ENCODE data around the gene LSS. TPM values are rescaled to one million over a fixed set of nuclear protein-coding genes. Genes with fewer than 3 reads are reported as not detected.

The LSS gene
- total RNA-seq, 2 donors from 2014 or later = 56.7 to 85.2 TPM

DNA sequence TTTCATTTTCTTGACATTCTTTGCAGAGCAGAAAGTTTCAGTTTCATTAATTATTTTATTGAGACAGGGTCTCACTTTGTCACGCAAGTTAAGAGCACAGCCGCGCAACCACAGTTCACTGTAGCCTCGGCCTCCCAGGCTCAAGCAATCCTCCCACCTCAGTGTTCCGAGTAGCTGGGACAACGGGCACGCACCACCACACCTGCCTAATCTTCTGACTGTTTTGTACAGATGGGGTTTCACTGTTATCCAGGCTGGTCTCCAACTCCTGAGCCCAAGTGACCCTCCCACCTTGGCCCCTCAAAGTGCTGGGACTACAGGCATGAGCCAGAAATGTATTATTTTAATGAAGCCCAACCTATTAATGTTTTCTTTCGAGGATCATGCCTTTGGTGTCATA lies 41.3 kb downstream of the LSS start:
- Histone ChIP-seq H3K4me3 (ENCODE audit: low read length) (no peak overlapping the region), H3K4me1 (ENCODE audit: control insufficient read depth, insufficient read depth, low read length) (no peaks in the 10 kb centered on the region), H3K9ac (ENCODE audit: extremely low read depth, low read length, poor library complexity, severe bottlenecking) (no peak overlapping the region), H3K36me3 (ENCODE audit: control insufficient read depth, insufficient read depth, low read length) (peaks cover 2% of the 10 kb centered on the region), H3K27ac (ENCODE audit: low read depth, low read length) (no peak overlapping the region), H3K27me3 (ENCODE audit: control insufficient read depth, insufficient read depth, low read length, poor library complexity, severe bottlenecking) (no peaks in the 10 kb centered on the region), H3K9me3 (ENCODE audit: control insufficient read depth, low read length) (no peaks in the 10 kb centered on the region)
- no peaks in the 10 kb centered on the region for H3K9me3 Mint-ChIP-seq
- DNase-seq = no peak
- H3K27me3 Mint-ChIP-seq (ENCODE audit: insufficient read depth) = no peaks in the 10 kb centered on the region
- H3K36me3 Mint-ChIP-seq (ENCODE audit: low read depth) = peaks cover 23% of the 10 kb centered on the region
- no peak overlapping the region for H3K27ac Mint-ChIP-seq
- H3K4me1 Mint-ChIP-seq = peaks cover 9% of the 10 kb centered on the region
- TF ChIP-seq, protein P1, sequence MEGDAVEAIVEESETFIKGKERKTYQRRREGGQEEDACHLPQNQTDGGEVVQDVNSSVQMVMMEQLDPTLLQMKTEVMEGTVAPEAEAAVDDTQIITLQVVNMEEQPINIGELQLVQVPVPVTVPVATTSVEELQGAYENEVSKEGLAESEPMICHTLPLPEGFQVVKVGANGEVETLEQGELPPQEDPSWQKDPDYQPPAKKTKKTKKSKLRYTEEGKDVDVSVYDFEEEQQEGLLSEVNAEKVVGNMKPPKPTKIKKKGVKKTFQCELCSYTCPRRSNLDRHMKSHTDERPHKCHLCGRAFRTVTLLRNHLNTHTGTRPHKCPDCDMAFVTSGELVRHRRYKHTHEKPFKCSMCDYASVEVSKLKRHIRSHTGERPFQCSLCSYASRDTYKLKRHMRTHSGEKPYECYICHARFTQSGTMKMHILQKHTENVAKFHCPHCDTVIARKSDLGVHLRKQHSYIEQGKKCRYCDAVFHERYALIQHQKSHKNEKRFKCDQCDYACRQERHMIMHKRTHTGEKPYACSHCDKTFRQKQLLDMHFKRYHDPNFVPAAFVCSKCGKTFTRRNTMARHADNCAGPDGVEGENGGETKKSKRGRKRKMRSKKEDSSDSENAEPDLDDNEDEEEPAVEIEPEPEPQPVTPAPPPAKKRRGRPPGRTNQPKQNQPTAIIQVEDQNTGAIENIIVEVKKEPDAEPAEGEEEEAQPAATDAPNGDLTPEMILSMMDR (conservative IDR thresholded peaks at IDR 0.05) = no peak
- H3K4me3 Mint-ChIP-seq = no peak overlapping the region
- 97% methylated on average over 8 of the region's 8 CpGs for WGBS, 2 experiments (ENCODE audit: insufficient coverage in 1 of 2, insufficient read length in 1 of 2)

DNA sequence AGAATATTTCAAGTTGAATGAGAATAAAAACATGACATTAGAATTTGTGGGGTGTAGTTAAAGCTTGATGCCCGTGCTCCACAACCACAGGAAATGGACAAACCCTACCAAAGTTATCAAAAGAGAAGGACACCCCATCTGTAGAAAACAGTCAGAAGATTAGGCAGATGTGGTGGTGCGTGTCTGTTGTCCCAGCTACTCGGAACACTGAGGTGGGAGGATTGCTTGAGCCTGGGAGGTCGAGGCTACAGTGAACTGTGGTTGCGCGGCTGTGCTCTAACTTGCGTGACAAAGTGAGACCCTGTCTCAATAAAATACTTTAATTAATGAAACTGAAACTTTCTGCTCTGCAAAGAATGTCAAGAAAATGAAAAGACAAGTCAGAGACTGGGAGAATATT lies 42.9 kb downstream of the LSS start:
- H3K27ac ChIP-seq (ENCODE audit: low read depth, low read length) = no peak overlapping the region
- H3K27me3 Mint-ChIP-seq (ENCODE audit: insufficient read depth) = no peaks in the 10 kb centered on the region

DNA sequence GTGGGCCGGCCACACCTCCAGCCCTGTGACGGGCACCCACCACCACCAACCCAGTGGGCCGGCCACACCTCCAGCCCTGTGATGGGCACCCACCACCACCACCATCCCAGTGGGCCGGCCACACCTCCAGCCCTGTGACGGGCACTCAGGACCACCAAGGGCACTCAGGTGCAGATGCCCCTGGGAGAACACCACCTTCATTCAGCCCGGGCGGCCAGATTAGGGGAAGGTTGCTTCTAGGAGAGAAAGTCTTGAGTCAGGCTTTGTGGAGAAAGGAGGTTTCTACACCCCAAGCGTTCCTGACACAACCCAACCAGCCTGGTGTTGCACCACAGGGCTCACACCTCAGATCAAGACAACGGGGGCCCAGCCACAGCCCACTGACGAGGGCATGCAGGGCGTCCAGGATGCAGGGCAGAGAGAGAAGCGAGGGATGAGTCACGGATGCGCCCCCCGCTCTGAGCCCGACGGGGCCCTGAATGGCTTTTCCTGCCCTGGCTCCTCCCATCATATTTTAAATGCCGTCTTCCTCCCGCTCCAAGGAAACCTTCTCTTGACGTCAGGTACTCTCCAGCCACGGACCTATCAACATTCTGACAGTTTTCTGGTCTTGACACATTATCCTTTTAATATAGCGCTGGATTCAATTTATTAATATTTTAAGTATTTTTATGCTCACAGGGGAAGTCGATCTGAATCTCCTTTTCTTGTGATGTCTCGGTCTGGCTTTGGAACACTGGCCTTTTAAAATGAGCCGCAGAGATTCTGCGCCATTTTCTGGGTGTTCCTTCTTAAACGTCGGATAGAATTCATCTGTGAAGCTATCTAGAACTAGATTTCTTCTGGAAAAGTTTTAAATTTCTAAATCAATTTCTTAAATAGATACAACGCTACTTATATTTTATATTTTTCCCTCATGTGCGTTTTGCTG lies 43.7 kb downstream of the LSS start:
- peak overlapping the region; percentile 99 for H3K4me3 ChIP-seq (ENCODE audit: low read length)
- H3K27ac Mint-ChIP-seq = peak overlapping the region; percentile 96

More for the DNA sequence above, 42.9 kb downstream of the LSS start:
- DNase-seq = no peak
- 90 to 97% methylated on average over 7 of the region's 7 CpGs for WGBS, 2 experiments (ENCODE audit: insufficient coverage in 1 of 2, insufficient read length in 1 of 2)
- H3K27ac Mint-ChIP-seq = no peak overlapping the region
- H3K4me1 Mint-ChIP-seq = peaks cover 9% of the 10 kb centered on the region
- no peaks in the 10 kb centered on the region for H3K9me3 Mint-ChIP-seq
- peak overlapping the region; percentile 99 for H3K4me3 ChIP-seq (ENCODE audit: low read length)
- H3K27me3 ChIP-seq (ENCODE audit: control insufficient read depth, insufficient read depth, low read length, poor library complexity, severe bottlenecking) = no peaks in the 10 kb centered on the region
- no peaks in the 10 kb centered on the region for H3K4me1 ChIP-seq (ENCODE audit: control insufficient read depth, insufficient read depth, low read length)
- H3K36me3 ChIP-seq (ENCODE audit: control insufficient read depth, insufficient read depth, low read length) = no peaks in the 10 kb centered on the region
- peak overlapping the region; percentile 88 for H3K4me3 Mint-ChIP-seq
- no peaks in the 10 kb centered on the region for H3K9me3 ChIP-seq (ENCODE audit: control insufficient read depth, low read length)
- H3K36me3 Mint-ChIP-seq (ENCODE audit: low read depth) = peaks cover 18% of the 10 kb centered on the region
- TF ChIP-seq, protein P1 (conservative IDR thresholded peaks at IDR 0.05) = no peak
- no peak overlapping the region for H3K9ac ChIP-seq (ENCODE audit: extremely low read depth, low read length, poor library complexity, severe bottlenecking)

More for the DNA sequence above, 43.7 kb downstream of the LSS start:
- no peaks in the 10 kb centered on the region for H3K27me3 ChIP-seq (ENCODE audit: control insufficient read depth, insufficient read depth, low read length, poor library complexity, severe bottlenecking)
- 21 to 35% methylated on average over 11 to 28 of the region's 30 CpGs for WGBS, 2 experiments (ENCODE audit: insufficient coverage in 1 of 2, insufficient read length in 1 of 2)
- DNase-seq = peak; percentile 96
- no peaks in the 10 kb centered on the region for H3K4me1 ChIP-seq (ENCODE audit: control insufficient read depth, insufficient read depth, low read length)
- Mint-ChIP-seq H3K27me3 (ENCODE audit: insufficient read depth) (no peaks in the 10 kb centered on the region), H3K4me3 (peak overlapping the region; percentile 88), H3K4me1 (peaks cover 12% of the 10 kb centered on the region), H3K9me3 (no peaks in the 10 kb centered on the region), H3K36me3 (ENCODE audit: low read depth) (peaks cover 16% of the 10 kb centered on the region)
- H3K9ac ChIP-seq (ENCODE audit: extremely low read depth, low read length, poor library complexity, severe bottlenecking) = peak overlapping the region; percentile 49
- H3K36me3 ChIP-seq (ENCODE audit: control insufficient read depth, insufficient read depth, low read length) = no peaks in the 10 kb centered on the region
- TF ChIP-seq, protein P1 (conservative IDR thresholded peaks at IDR 0.05) = no peak
- peak overlapping the region; percentile 65 for H3K27ac ChIP-seq (ENCODE audit: low read depth, low read length)
- H3K9me3 ChIP-seq (ENCODE audit: control insufficient read depth, low read length) = no peaks in the 10 kb centered on the region

Data from endodermal cell (in vitro differentiated cells).